ENCODE data around the gene HSDL1. TPM values are rescaled to one million over a fixed set of nuclear protein-coding genes. Genes with fewer than 3 reads are reported as not detected.

The HSDL1 gene
- total and polyA plus RNA-seq, 2 donors (not counting 3 experiments of a cell fraction or from before 2014, with no cell fraction given) = 19.9 to 27.9 TPM

- Histone ChIP-seq H3K4me3 (replicated peaks in 1 of 3; ENCODE audit: insufficient read depth in 1 of 3, low read depth in 1 of 3, low read length in 3 of 3) (no peak overlapping the region), H4K20me1 (replicated peaks; ENCODE audit: control insufficient read depth, extremely low read depth, insufficient read depth, low read length) (no peaks in the 10 kb centered on the region), H3K4me1 (ENCODE audit: control insufficient read depth, extremely low read depth, insufficient read depth, low read length) (peaks cover 5% of the 10 kb centered on the region), H2AFZ (ENCODE audit: low read depth, low read length) (no peak overlapping the region), H3K9me3 (replicated peaks; ENCODE audit: control insufficient read depth, insufficient read depth, low read length) (no peaks in the 10 kb centered on the region), H3K79me2 (ENCODE audit: control insufficient read depth, insufficient read depth, low read length) (peaks cover 5% of the 10 kb centered on the region), H3K4me2 (ENCODE audit: insufficient read depth, low read length) (no peak overlapping the region), H3K36me3 (ENCODE audit: control insufficient read depth in 2 of 2, extremely low read depth in 1 of 2, insufficient read depth in 2 of 2, low read length in 2 of 2) (peaks cover 23 to 42% of the 10 kb centered on the region in 2 experiments), H3K27me3 (ENCODE audit: control insufficient read depth in 2 of 2, insufficient read depth in 2 of 2, low read length in 2 of 2) (no peaks in the 10 kb centered on the region), H3K27ac (ENCODE audit: insufficient read depth, low read depth, low read length) (no peak overlapping the region), H3K9ac (replicated peaks; ENCODE audit: extremely low read depth, insufficient read depth, low read length) (no peak overlapping the region), H3K9me1 (replicated peaks; ENCODE audit: control insufficient read depth, extremely low read depth, insufficient read depth, low read length) (no peaks in the 10 kb centered on the region)
- POLR2A ChIA-PET = no interaction called here
- intact Hi-C loops (cut with micrococcal nuclease) (no loop called here), dilution Hi-C loops (cut with MboI; ENCODE audit: extremely low pct_ligation_motif_present, low sequenced_read_pairs) (no loop called here)
- CTCF ChIA-PET = interaction anchor here (1.1 kb wide), 1 partner anchor 9 kb away, joined by 5 read pairs; no protein-coding TSS in a partner anchor
- TF ChIP-seq, protein P1, sequence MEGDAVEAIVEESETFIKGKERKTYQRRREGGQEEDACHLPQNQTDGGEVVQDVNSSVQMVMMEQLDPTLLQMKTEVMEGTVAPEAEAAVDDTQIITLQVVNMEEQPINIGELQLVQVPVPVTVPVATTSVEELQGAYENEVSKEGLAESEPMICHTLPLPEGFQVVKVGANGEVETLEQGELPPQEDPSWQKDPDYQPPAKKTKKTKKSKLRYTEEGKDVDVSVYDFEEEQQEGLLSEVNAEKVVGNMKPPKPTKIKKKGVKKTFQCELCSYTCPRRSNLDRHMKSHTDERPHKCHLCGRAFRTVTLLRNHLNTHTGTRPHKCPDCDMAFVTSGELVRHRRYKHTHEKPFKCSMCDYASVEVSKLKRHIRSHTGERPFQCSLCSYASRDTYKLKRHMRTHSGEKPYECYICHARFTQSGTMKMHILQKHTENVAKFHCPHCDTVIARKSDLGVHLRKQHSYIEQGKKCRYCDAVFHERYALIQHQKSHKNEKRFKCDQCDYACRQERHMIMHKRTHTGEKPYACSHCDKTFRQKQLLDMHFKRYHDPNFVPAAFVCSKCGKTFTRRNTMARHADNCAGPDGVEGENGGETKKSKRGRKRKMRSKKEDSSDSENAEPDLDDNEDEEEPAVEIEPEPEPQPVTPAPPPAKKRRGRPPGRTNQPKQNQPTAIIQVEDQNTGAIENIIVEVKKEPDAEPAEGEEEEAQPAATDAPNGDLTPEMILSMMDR (IDR thresholded peaks at IDR 0.05; ENCODE audit: extremely low read depth in 1 of 2, insufficient read depth in 1 of 2, low read depth in 1 of 2, low read length in 2 of 2) = no peak
- no TSS peak for BruUV-seq (replicated peaks)
- no peak for DNase-seq (ENCODE audit: low read depth, low spot score)
- no peak for FAIRE-seq
Observed at GRCh38 chr16:84093120-84093878, 51.7 kb downstream of the HSDL1 start.

DNA sequence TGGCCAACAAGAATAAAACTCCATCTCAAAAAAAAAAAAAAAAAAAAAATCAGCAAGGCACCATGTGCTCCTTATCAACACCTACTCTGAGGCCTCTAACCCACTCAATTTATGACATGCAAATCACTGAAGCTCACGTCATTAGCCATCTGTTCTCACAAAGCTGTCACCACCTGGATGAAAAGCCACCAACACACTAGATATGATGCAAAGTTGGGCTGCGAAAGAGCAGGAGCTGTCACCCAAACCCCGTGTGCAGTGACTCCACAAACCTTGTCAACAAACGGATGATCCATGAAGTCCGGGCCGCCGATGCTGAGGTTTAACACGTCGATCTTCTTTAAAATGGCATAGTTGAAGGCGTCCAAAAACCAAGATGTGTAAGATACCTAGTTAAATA lies 53.5 kb downstream of the HSDL1 start:
- no peaks in the 10 kb centered on the region for H4K20me1 ChIP-seq (replicated peaks; ENCODE audit: control insufficient read depth, extremely low read depth, insufficient read depth, low read length)
- ChIA-PET CTCF (interaction anchor here (1.0 kb wide), 1 partner anchor 12 kb away, joined by 3 read pairs; no protein-coding TSS in a partner anchor), POLR2A (no interaction called here)
- no peaks in the 10 kb centered on the region for H3K79me2 ChIP-seq (ENCODE audit: control insufficient read depth, insufficient read depth, low read length)
- TF ChIP-seq, protein P1 (IDR thresholded peaks at IDR 0.05; ENCODE audit: extremely low read depth in 1 of 2, insufficient read depth in 1 of 2, low read depth in 1 of 2, low read length in 2 of 2) = no peak
- TF ChIP-seq POLR2AphosphoS5 (IDR thresholded peaks at IDR 0.05; ENCODE audit: insufficient read depth, low read depth, low read length) (no peak), EZH2 (IDR thresholded peaks at IDR 0.05; ENCODE audit: borderline replicate concordance, low read depth, low read length, severe bottlenecking) (no peak), FOS (IDR thresholded peaks at IDR 0.05; ENCODE audit: borderline replicate concordance, insufficient read depth, low read length) (no peak), MYC (IDR thresholded peaks at IDR 0.05; ENCODE audit: low read depth, low read length) (no peak), GATA2 (IDR thresholded peaks at IDR 0.05; ENCODE audit: insufficient read depth, insufficient read length, low read depth, low read length) (no peak), POLR2A (IDR thresholded peaks at IDR 0.05; ENCODE audit: low read depth, low read length) (no peak)
- TF ChIP-seq, protein P2, sequence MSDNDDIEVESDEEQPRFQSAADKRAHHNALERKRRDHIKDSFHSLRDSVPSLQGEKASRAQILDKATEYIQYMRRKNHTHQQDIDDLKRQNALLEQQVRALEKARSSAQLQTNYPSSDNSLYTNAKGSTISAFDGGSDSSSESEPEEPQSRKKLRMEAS (IDR thresholded peaks at IDR 0.05; ENCODE audit: insufficient read depth, insufficient read length) = no peak
- no peak overlapping the region for H3K4me3 ChIP-seq (replicated peaks in 1 of 3; ENCODE audit: insufficient read depth in 1 of 3, low read depth in 1 of 3, low read length in 3 of 3)
- H3K9me3 ChIP-seq (replicated peaks; ENCODE audit: control insufficient read depth, insufficient read depth, low read length) = no peaks in the 10 kb centered on the region
- DNase-seq (ENCODE audit: low read depth, low spot score) (no peak), FAIRE-seq (peak; percentile 67)
- H3K9ac ChIP-seq (replicated peaks; ENCODE audit: extremely low read depth, insufficient read depth, low read length) = no peak overlapping the region
- no TSS peak for BruUV-seq (replicated peaks)
- intact Hi-C loops (cut with micrococcal nuclease) = no loop called here
- dilution Hi-C loops (cut with MboI; ENCODE audit: extremely low pct_ligation_motif_present, low sequenced_read_pairs) = no loop called here
- H3K27ac ChIP-seq (ENCODE audit: insufficient read depth, low read depth, low read length) = no peak overlapping the region
- no peak overlapping the region for H2AFZ ChIP-seq (ENCODE audit: low read depth, low read length)
- no peak overlapping the region for H3K4me2 ChIP-seq (ENCODE audit: insufficient read depth, low read length)
- H3K27me3 ChIP-seq (ENCODE audit: control insufficient read depth in 2 of 2, insufficient read depth in 2 of 2, low read length in 2 of 2) = no peaks in the 10 kb centered on the region
- H3K36me3 ChIP-seq (ENCODE audit: control insufficient read depth in 2 of 2, extremely low read depth in 1 of 2, insufficient read depth in 2 of 2, low read length in 2 of 2) = peaks cover 25 to 49% of the 10 kb centered on the region in 2 experiments
- H3K9me1 ChIP-seq (replicated peaks; ENCODE audit: control insufficient read depth, extremely low read depth, insufficient read depth, low read length) = no peaks in the 10 kb centered on the region
- H3K4me1 ChIP-seq (ENCODE audit: control insufficient read depth, extremely low read depth, insufficient read depth, low read length) = peaks cover 5% of the 10 kb centered on the region
